ENCODE results near the gene CEP41. TPM values are rescaled to one million over a fixed set of nuclear protein-coding genes. Genes with fewer than 3 reads are reported as not detected.

Gene CEP41
- total RNA-seq, 2 donors from 2014 or later, result 3.2 to 6.0 TPM

GRCh38 chr7:130387306-130387627 is 53.5 kb downstream of the CEP41 start:
- DNase-seq, result no peak

GRCh38 chr7:130386876-130387275 is 53.9 kb downstream of the CEP41 start:
- Mint-ChIP-seq H3K27me3 (peaks cover 5% of the 10 kb centered on the region), H3K4me1 (peaks cover 2% of the 10 kb centered on the region), H3K36me3 (ENCODE audit: low read depth) (peaks cover 2% of the 10 kb centered on the region), H3K4me3 (no peak overlapping the region), H3K27ac (no peak overlapping the region)
- DNase-seq (no peak), ATAC-seq (no peak)
- no peaks in the 10 kb centered on the region for H3K9me3 ChIP-seq (ENCODE audit: control insufficient read depth, low read length, poor library complexity, severe bottlenecking)

More at GRCh38 chr7:130387306-130387627, 53.5 kb downstream of the CEP41 start:
- no peaks in the 10 kb centered on the region for H3K9me3 ChIP-seq (ENCODE audit: control insufficient read depth, low read length, poor library complexity, severe bottlenecking)
- Mint-ChIP-seq H3K4me1 (peaks cover 2% of the 10 kb centered on the region), H3K27me3 (peaks cover 5% of the 10 kb centered on the region), H3K36me3 (ENCODE audit: low read depth) (peaks cover 2% of the 10 kb centered on the region), H3K27ac (no peak overlapping the region), H3K4me3 (no peak overlapping the region)
- ATAC-seq, result no peak

GRCh38 chr7:130385600-130386066 is 55.2 kb downstream of the CEP41 start:
- Mint-ChIP-seq H3K27me3 (peaks cover 5% of the 10 kb centered on the region), H3K27ac (no peak overlapping the region), H3K36me3 (ENCODE audit: low read depth) (peaks cover 2% of the 10 kb centered on the region), H3K4me3 (no peak overlapping the region), H3K4me1 (peaks cover 2% of the 10 kb centered on the region)
- ATAC-seq (no peak), DNase-seq (no peak)
- no peaks in the 10 kb centered on the region for H3K9me3 ChIP-seq (ENCODE audit: control insufficient read depth, low read length, poor library complexity, severe bottlenecking)

GRCh38 chr7:130384841-130385599 is 55.8 kb downstream of the CEP41 start:
- DNase-seq, result no peak
- Mint-ChIP-seq H3K4me3 (no peak overlapping the region), H3K27ac (no peak overlapping the region)

GRCh38 chr7:130384371-130384801 is 56.4 kb downstream of the CEP41 start:
- Mint-ChIP-seq H3K27me3 (peaks cover 5% of the 10 kb centered on the region), H3K36me3 (ENCODE audit: low read depth) (peaks cover 2% of the 10 kb centered on the region), H3K4me3 (no peak overlapping the region), H3K4me1 (peaks cover 2% of the 10 kb centered on the region), H3K27ac (no peak overlapping the region)
- DNase-seq, result no peak
- ATAC-seq, result no peak
- H3K9me3 ChIP-seq (ENCODE audit: control insufficient read depth, low read length, poor library complexity, severe bottlenecking), result no peaks in the 10 kb centered on the region

More at GRCh38 chr7:130384841-130385599, 55.8 kb downstream of the CEP41 start:
- no peak for ATAC-seq
- Mint-ChIP-seq H3K36me3 (ENCODE audit: low read depth) (peaks cover 2% of the 10 kb centered on the region), H3K27me3 (peaks cover 5% of the 10 kb centered on the region), H3K4me1 (peaks cover 2% of the 10 kb centered on the region)
- H3K9me3 ChIP-seq (ENCODE audit: control insufficient read depth, low read length, poor library complexity, severe bottlenecking), result no peaks in the 10 kb centered on the region

- peaks cover 2% of the 10 kb centered on the region for H3K36me3 Mint-ChIP-seq (ENCODE audit: low read depth)
- peaks cover 5% of the 10 kb centered on the region for H3K27me3 Mint-ChIP-seq
- ATAC-seq (no peak), DNase-seq (no peak)
- no peak overlapping the region for H3K4me3 Mint-ChIP-seq
- no peak overlapping the region for H3K27ac Mint-ChIP-seq
- H3K9me3 ChIP-seq (ENCODE audit: control insufficient read depth, low read length, poor library complexity, severe bottlenecking), result no peaks in the 10 kb centered on the region
- peaks cover 2% of the 10 kb centered on the region for H3K4me1 Mint-ChIP-seq
Observed at GRCh38 chr7:130383187-130383980, 57.4 kb downstream of the CEP41 start.

GRCh38 chr7:130381468-130382312 is 59.1 kb downstream of the CEP41 start:
- peaks cover 2% of the 10 kb centered on the region for H3K4me1 Mint-ChIP-seq
- peaks cover 5% of the 10 kb centered on the region for H3K27me3 Mint-ChIP-seq
- DNase-seq (no peak), ATAC-seq (no peak)
- H3K27ac Mint-ChIP-seq, result no peak overlapping the region
- no peaks in the 10 kb centered on the region for H3K9me3 ChIP-seq (ENCODE audit: control insufficient read depth, low read length, poor library complexity, severe bottlenecking)
- no peak overlapping the region for H3K4me3 Mint-ChIP-seq
- H3K36me3 Mint-ChIP-seq (ENCODE audit: low read depth), result no peaks in the 10 kb centered on the region

GRCh38 chr7:130380861-130381455 is 59.9 kb downstream of the CEP41 start:
- Mint-ChIP-seq H3K4me1 (peaks cover 2% of the 10 kb centered on the region), H3K4me3 (no peak overlapping the region), H3K27ac (no peak overlapping the region), H3K27me3 (peaks cover 5% of the 10 kb centered on the region), H3K36me3 (ENCODE audit: low read depth) (no peaks in the 10 kb centered on the region)
- ATAC-seq (no peak), DNase-seq (no peak)
- H3K9me3 ChIP-seq (ENCODE audit: control insufficient read depth, low read length, poor library complexity, severe bottlenecking), result no peaks in the 10 kb centered on the region

GRCh38 chr7:130379921-130380860 is 60.6 kb downstream of the CEP41 start, which contains the start of gene CPA1:
Gene CPA1, plus strand, starts transcription at chr7:130380494. Its CDS starts 27 bp downstream, at chr7:130380521.
- ATAC-seq, result no peak
- Mint-ChIP-seq H3K27ac (no peak within 1 kb of the TSS), H3K4me1 (peaks cover 2% of the 10 kb centered on the region), H3K4me3 (no peak within 1 kb of the TSS), H3K36me3 (ENCODE audit: low read depth) (no peaks in the 10 kb centered on the region), H3K27me3 (peaks cover 5% of the 10 kb centered on the region)
- no peak for DNase-seq
- H3K9me3 ChIP-seq (ENCODE audit: control insufficient read depth, low read length, poor library complexity, severe bottlenecking), result no peaks in the 10 kb centered on the region

- no peak for ATAC-seq
- no peaks in the 10 kb centered on the region for H3K4me1 Mint-ChIP-seq
- H3K9me3 ChIP-seq (ENCODE audit: control insufficient read depth, low read length, poor library complexity, severe bottlenecking), result no peaks in the 10 kb centered on the region
- H3K4me3 Mint-ChIP-seq, result no peak overlapping the region
- peaks cover 5% of the 10 kb centered on the region for H3K27me3 Mint-ChIP-seq
- H3K36me3 Mint-ChIP-seq (ENCODE audit: low read depth), result no peaks in the 10 kb centered on the region
- no peak for DNase-seq
- H3K27ac Mint-ChIP-seq, result no peak overlapping the region
Observed at GRCh38 chr7:130379532-130379920, 61.3 kb downstream of the CEP41 start.

- Mint-ChIP-seq H3K27ac (no peak overlapping the region), H3K4me3 (no peak overlapping the region)
Observed at GRCh38 chr7:130379019-130379418, 61.8 kb downstream of the CEP41 start.

GRCh38 chr7:130377178-130377577 is 63.6 kb downstream of the CEP41 start:
- no peak overlapping the region for H3K4me3 Mint-ChIP-seq

More at GRCh38 chr7:130379019-130379418, 61.8 kb downstream of the CEP41 start:
- ATAC-seq (no peak), DNase-seq (no peak)
- H3K4me1 Mint-ChIP-seq, result no peaks in the 10 kb centered on the region
- H3K9me3 ChIP-seq (ENCODE audit: control insufficient read depth, low read length, poor library complexity, severe bottlenecking), result no peaks in the 10 kb centered on the region
- H3K27me3 Mint-ChIP-seq, result peaks cover under 1% of the 10 kb centered on the region
- no peaks in the 10 kb centered on the region for H3K36me3 Mint-ChIP-seq (ENCODE audit: low read depth)

More at GRCh38 chr7:130377178-130377577, 63.6 kb downstream of the CEP41 start:
- no peaks in the 10 kb centered on the region for H3K27me3 Mint-ChIP-seq
- no peak overlapping the region for H3K27ac Mint-ChIP-seq
- H3K4me1 Mint-ChIP-seq, result no peaks in the 10 kb centered on the region
- no peak for ATAC-seq
- H3K9me3 ChIP-seq (ENCODE audit: control insufficient read depth, low read length, poor library complexity, severe bottlenecking), result no peaks in the 10 kb centered on the region
- DNase-seq, result no peak
- no peaks in the 10 kb centered on the region for H3K36me3 Mint-ChIP-seq (ENCODE audit: low read depth)
